TTC549 (cell line): ENCODE measurements around the gene IFT122.
"Not testable (repeated sequence)": the region's sequence is repeated elsewhere in the genome, so short reads cannot be mapped to it uniquely, and the experiment has no call there.

Source experiments
- FAIRE-seq: peaks from 2 replicates; lab custom pipeline; 2012; peaks lifted over from hg19 to GRCh38; lab: Jason Lieb, UNC

IFT122 gene

GRCh38 chr3:129498603-129499488, 58.8 kb downstream of the IFT122 start:
- FAIRE-seq = not testable (repeated sequence)

GRCh38 chr3:129499604-129500333, 59.7 kb downstream of the IFT122 start:
- not testable (repeated sequence) for FAIRE-seq

- FAIRE-seq = no peak
Observed at GRCh38 chr3:129500334-129500658, 60.3 kb downstream of the IFT122 start.

GRCh38 chr3:129501630-129502029, 61.6 kb downstream of the IFT122 start:
- FAIRE-seq = no peak

- FAIRE-seq = no peak
Observed at GRCh38 chr3:129502641-129503408, 62.8 kb downstream of the IFT122 start.

GRCh38 chr3:129503471-129504291, 63.7 kb downstream of the IFT122 start:
- no peak for FAIRE-seq

- FAIRE-seq = no peak
Observed at GRCh38 chr3:129504471-129505100, 64.6 kb downstream of the IFT122 start.

- FAIRE-seq = no peak
Observed at GRCh38 chr3:129505341-129505740, 65.3 kb downstream of the IFT122 start.

GRCh38 chr3:129506231-129506742, 66.3 kb downstream of the IFT122 start:
- FAIRE-seq = no peak

- no peak for FAIRE-seq
Observed at GRCh38 chr3:129507181-129507831, 67.3 kb downstream of the IFT122 start.

GRCh38 chr3:129512595-129512994, 72.6 kb downstream of the IFT122 start:
- FAIRE-seq = no peak

GRCh38 chr3:129513705-129514104, 73.7 kb downstream of the IFT122 start:
- FAIRE-seq = no peak

- no peak for FAIRE-seq
Observed at GRCh38 chr3:129514110-129514509, 74.1 kb downstream of the IFT122 start.

GRCh38 chr3:129514563-129514962, 74.5 kb downstream of the IFT122 start:
- no peak for FAIRE-seq

- not testable (repeated sequence) for FAIRE-seq
Observed at GRCh38 chr3:129515108-129515820, 75.2 kb downstream of the IFT122 start.

GRCh38 chr3:129515821-129516432, 75.9 kb downstream of the IFT122 start:
- not testable (repeated sequence) for FAIRE-seq

GRCh38 chr3:129517516-129517915, 77.5 kb downstream of the IFT122 start:
- no peak for FAIRE-seq

GRCh38 chr3:129518038-129518561, 78.1 kb downstream of the IFT122 start:
- no peak for FAIRE-seq

- FAIRE-seq = no peak
Observed at GRCh38 chr3:129518581-129518980, 78.6 kb downstream of the IFT122 start.
